GM12801 (cell line): ENCODE data around the gene ERN2.

Experiments used
- TF ChIP-seq, protein P1 (sequence below): IDR thresholded peaks from one replicate; pipeline ENCODE4 v1.5.1; 2011; ENCODE audit warnings: control low read depth; ENCODE audit not compliant: insufficient read length; ENCODE audit errors: extremely low read depth

The ERN2 gene

GRCh38 chr16:23666571-23667354, 46.3 kb downstream of the ERN2 start:
- TF ChIP-seq, protein P1, sequence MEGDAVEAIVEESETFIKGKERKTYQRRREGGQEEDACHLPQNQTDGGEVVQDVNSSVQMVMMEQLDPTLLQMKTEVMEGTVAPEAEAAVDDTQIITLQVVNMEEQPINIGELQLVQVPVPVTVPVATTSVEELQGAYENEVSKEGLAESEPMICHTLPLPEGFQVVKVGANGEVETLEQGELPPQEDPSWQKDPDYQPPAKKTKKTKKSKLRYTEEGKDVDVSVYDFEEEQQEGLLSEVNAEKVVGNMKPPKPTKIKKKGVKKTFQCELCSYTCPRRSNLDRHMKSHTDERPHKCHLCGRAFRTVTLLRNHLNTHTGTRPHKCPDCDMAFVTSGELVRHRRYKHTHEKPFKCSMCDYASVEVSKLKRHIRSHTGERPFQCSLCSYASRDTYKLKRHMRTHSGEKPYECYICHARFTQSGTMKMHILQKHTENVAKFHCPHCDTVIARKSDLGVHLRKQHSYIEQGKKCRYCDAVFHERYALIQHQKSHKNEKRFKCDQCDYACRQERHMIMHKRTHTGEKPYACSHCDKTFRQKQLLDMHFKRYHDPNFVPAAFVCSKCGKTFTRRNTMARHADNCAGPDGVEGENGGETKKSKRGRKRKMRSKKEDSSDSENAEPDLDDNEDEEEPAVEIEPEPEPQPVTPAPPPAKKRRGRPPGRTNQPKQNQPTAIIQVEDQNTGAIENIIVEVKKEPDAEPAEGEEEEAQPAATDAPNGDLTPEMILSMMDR, result no peak

GRCh38 chr16:23663918-23664317, 49.1 kb downstream of the ERN2 start:
- TF ChIP-seq, protein P1, result no peak

DNA sequence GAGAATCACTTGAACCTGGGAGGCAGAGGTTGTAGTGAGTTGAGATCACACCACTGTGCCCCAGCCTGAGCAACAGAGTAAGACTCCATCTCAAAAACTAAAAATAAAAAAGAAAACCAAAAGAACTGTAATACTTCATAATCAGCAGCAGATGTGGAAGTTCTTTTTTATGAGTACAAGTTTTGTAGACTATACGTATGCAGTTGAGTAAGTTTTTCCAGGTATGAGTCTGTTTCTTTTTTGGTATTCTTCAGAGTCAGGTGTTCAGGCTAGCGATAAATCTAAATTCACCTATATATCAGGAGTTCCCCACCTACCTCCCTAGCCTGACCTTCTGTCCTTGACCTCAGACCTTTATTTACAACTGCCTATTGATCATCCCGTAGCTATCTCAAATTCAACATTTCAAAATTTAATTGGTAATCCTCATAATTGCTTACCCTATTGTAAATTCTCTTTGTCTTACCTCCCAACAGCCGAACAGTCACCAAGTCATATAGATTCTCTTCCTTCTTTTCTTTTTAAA, 61.0 kb downstream of the ERN2 start:
- TF ChIP-seq, protein P1, result no peak

- TF ChIP-seq, protein P1, result no peak
These were observed 62.2 kb downstream of the ERN2 start for GRCh38 chr16:23650674-23651416.

- TF ChIP-seq, protein P1, result no peak
These were observed 70.7 kb downstream of the ERN2 start for GRCh38 chr16:23642246-23642774.

DNA sequence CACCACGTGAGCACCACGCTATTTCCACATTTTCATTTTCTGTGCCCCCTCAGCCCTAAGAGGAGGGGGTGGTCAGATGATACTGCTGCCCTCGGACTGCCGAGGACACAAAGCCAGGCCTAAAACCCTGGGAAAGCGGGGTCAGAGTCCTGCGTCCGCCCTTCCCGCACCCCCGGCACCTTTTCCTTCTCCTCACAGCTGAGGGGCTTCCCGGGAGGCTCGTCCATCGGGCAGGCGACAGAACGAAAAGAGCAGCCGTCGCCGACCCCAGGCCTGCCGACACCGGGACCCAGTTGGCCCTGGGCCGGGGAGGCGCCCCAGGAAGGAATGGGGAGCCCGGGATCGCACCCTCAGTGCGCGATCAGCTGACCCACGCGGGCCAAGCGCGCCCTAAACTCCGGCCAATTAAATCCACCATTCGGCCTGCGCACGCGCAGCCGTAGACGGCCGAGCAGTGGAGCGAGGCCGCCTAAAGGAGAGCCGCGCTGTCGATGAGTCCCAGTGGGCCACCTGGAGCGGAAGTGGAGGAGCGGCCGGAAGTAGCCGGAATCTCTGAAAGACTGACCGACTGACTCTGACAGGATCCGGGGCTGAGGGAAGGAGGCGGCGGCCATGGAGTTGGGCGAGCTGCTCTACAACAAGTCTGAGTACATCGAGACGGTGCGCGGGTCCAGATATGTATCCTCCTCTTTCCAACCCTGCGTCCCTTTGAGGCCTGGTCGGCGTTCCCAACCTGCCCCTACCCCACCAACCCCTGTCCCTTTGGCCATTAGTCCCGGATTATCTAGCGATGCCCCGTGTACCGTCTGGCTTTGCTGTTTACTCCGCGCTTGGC, 71.9 kb downstream of the ERN2 start, which contains the start of the genes DCTN5 and PALB2:
Gene DCTN5, plus strand, starts transcription at position 536 of the 835 bp plus-strand sequence. Its CDS starts 77 bp downstream, at position 613.
Gene PALB2, minus strand, starts transcription at position 380 of the 835 bp plus-strand sequence. Its CDS starts 153 bp downstream, at position 227.
- TF ChIP-seq, protein P1, result no peak
